BJ (cell line): ENCODE results near the gene L3MBTL4. TPM values are rescaled to one million over a fixed set of nuclear protein-coding genes. Genes with fewer than 3 reads are reported as not detected.

ENCODE experiments used
- CTCF ChIA-PET: fragments of 350-600 bp; formaldehyde crosslinking; extraction: SDS; loops from one replicate; lab custom pipeline; 2021; ENCODE audit warnings: antibody characterized with exemption, inconsistent platforms; lab: Yijun Ruan, JAX
- POLR2A ChIA-PET: fragments of 300-600 bp; sonication (Branson Sonifier 250); formaldehyde crosslinking; extraction: SDS; loops from one replicate; lab custom pipeline; 2021; ENCODE audit warnings: antibody characterized with exemption; lab: Charles Lee
- DNase-seq: peaks from one replicate; pipeline ENCODE4 v3.0.0-alpha.2; 2011; ENCODE audit warnings: low read depth
- H3K27me3 ChIP-seq: 2 replicates; pipeline ENCODE4 v1.6.0; 2011; ENCODE audit warnings: low read length; ENCODE audit not compliant: control insufficient read depth, insufficient read depth
- H3K36me3 ChIP-seq: 2 replicates; pipeline ENCODE4 v1.5.1; 2011; ENCODE audit warnings: low read length; ENCODE audit not compliant: control insufficient read depth, insufficient read depth
- H3K4me3 ChIP-seq: 2 replicates; pipeline ENCODE4 v1.5.1; 2011; ENCODE audit warnings: low read depth, mild to moderate bottlenecking, control low read depth, low read length
- polyA plus RNA-seq: library from polyadenylated mRNA; depleted of rRNA; stranded (reverse); fragments of >200 nt; gene quantifications from 2 replicates; pipeline ENCODE4 v1.2.3, GENCODE V29; 2011
- TF ChIP-seq, protein P1 (sequence below): IDR thresholded peaks from 2 replicates; pipeline ENCODE4 v1.5.1; 2011; ENCODE audit warnings: low read depth, mild to moderate bottlenecking, control low read depth, inconsistent platforms, low read length, moderate library complexity; ENCODE audit not compliant: insufficient read depth

The L3MBTL4 gene
- polyA plus RNA-seq, 1 experiment: not detected

DNA sequence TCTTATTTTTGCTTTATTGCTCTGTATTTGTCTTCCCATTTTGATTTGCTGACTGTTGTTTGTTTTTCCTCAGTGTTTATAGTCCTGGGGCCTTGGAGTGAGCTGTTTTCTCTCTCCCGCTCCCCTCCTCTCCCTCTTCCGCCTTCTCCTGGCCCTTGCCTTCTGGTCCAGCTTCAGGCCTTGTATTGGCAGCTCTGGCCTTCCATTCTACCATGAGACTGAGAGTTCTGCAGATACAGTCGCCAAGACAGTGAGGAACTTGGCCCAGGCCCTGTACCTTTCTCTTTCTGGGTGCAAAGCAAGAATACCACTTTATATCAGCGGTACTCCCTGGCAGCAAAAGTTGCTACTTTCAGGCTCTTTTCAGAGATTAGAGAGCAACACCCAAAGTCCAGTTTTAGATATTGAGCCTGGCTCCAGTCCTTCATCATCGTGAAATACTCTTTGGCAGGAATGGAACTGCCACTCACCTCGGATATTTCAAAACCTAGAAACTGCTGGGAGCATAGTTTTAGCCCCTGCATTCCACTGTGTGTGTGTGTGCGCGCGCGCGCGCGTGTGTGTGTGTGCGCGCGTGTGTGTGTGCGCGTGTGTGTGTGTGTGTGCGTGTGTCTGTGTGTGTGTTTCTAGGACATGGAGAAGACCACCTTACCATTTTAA, 17.1 kb upstream of the L3MBTL4 start:
- TF ChIP-seq, protein P1, sequence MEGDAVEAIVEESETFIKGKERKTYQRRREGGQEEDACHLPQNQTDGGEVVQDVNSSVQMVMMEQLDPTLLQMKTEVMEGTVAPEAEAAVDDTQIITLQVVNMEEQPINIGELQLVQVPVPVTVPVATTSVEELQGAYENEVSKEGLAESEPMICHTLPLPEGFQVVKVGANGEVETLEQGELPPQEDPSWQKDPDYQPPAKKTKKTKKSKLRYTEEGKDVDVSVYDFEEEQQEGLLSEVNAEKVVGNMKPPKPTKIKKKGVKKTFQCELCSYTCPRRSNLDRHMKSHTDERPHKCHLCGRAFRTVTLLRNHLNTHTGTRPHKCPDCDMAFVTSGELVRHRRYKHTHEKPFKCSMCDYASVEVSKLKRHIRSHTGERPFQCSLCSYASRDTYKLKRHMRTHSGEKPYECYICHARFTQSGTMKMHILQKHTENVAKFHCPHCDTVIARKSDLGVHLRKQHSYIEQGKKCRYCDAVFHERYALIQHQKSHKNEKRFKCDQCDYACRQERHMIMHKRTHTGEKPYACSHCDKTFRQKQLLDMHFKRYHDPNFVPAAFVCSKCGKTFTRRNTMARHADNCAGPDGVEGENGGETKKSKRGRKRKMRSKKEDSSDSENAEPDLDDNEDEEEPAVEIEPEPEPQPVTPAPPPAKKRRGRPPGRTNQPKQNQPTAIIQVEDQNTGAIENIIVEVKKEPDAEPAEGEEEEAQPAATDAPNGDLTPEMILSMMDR: no peak
- CTCF ChIA-PET: no interaction called here
- Histone ChIP-seq H3K4me3 (no peak overlapping the region), H3K36me3 (no peaks in the 10 kb centered on the region), H3K27me3 (no peaks in the 10 kb centered on the region)
- POLR2A ChIA-PET: no interaction called here
- no peak for DNase-seq

DNA sequence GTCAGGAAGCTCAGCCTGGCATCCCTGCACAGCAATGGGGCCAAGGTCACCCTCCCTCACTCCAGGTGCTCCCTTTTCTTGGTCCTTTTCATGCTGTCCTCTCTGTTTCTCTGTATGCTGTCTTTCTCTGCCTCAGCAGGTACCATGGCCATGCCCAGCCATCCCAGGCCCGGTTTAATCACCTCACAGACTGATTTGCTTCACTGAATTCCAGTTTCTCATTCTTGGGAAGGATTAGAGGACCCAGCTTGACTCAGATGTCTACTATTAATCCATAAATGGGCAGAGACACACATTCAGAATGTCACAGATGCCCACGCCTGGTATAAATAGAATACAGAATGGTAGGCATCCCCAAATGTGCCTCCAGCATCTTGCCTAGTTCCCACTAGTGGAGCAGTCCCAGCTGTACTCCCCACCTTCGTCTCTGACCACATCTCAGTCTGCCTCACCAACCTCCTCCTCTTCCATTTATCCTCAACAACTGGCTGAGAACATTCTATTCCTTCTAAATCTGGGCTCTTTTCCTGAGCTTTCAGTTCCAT, 14.2 kb upstream of the L3MBTL4 start:
- no peak for DNase-seq
- H3K36me3 ChIP-seq: no peaks in the 10 kb centered on the region
- ChIA-PET POLR2A (no interaction called here), CTCF (no interaction called here)
- TF ChIP-seq, protein P1: no peak
- no peaks in the 10 kb centered on the region for H3K27me3 ChIP-seq
- no peak overlapping the region for H3K4me3 ChIP-seq

DNA sequence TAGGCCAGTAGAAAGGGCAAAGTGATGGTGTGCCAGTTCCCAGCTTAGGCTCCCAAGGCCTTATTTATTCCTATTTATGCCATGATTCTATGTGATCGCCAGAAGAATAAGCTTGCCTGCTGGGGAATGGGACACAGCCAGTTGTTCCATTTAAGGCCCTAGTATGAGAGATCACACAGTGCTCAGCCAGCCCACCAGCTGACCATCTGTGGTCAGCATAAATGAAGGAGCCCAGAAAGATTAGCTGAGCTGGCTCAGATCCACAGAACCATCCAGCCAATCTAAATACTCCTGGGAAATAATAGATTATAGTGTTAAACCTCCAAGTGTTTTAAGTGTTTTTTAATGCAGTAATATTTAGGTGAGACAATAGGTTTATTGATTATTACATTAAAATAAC, 12.6 kb upstream of the L3MBTL4 start:
- TF ChIP-seq, protein P1: no peak
- no peak for DNase-seq
- Histone ChIP-seq H3K36me3 (no peaks in the 10 kb centered on the region), H3K4me3 (no peak overlapping the region), H3K27me3 (no peaks in the 10 kb centered on the region)
- ChIA-PET CTCF (interaction anchor here (1.1 kb wide), 1 partner anchor 10 kb away, joined by 4 read pairs; no protein-coding TSS in a partner anchor), POLR2A (no interaction called here)

DNA sequence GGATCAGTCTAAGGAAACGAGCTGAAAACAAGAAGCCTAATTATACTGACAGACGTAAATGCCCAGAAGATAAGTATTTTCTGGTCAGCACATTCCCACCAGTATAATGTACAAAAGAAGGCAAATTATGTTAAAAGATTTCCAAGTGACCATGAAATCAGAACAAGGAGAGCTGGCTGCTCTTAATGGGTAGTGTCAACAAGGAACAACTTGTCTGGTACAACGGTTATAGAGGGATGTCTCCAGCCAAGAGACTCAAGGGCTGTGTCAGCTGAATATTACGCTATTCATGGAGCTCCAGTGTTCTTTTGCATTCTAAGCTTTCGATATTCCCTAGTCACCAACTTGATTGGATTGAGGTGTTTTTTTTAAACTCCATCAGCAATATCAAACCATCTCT, 8.6 kb upstream of the L3MBTL4 start:
- Histone ChIP-seq H3K4me3 (no peak overlapping the region), H3K27me3 (no peaks in the 10 kb centered on the region), H3K36me3 (no peaks in the 10 kb centered on the region)
- CTCF ChIA-PET: no interaction called here
- TF ChIP-seq, protein P1: no peak
- no peak for DNase-seq
- POLR2A ChIA-PET: no interaction called here

DNA sequence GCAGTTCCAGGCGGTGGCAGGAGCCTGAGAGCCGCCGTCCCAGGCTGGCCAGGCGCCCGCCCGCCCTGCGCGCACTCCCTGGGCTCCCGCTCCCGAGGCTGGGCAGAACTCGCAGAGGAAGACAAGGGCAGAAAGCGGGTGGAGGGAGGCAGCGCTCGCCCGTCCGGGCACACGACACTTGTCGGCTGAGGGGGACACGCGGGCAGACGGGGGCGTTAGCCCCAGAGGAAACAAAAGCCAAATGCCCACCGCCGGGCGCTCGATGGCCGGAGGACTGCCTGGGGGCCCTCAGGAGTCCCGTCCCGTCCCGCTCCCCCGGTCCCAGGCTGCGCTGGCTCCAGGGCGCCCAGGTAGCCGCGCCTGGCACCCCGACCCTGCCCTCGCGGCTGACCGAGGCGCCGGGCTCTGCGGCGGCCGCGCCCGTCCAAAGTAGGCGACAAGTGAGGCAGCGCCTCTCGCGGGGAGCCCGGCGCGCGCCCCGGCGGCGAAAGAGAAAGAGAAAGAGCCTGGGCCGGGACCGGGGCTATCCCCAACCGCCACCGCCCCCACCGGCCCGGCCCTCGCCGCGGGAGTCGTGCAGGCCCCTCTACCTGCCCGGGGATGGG, 491 bp downstream of the L3MBTL4 start:
- Histone ChIP-seq H3K27me3 (peaks cover 14% of the 10 kb centered on the region), H3K4me3 (peak overlapping the region; percentile 23), H3K36me3 (no peaks in the 10 kb centered on the region)
- ChIA-PET POLR2A (no interaction called here), CTCF (interaction anchor here (1.1 kb wide), 1 partner anchor 26 kb away, joined by 3 read pairs; no protein-coding TSS in a partner anchor)
- DNase-seq: no peak
- TF ChIP-seq, protein P1: no peak
